Central memory CD4-positive, alpha-beta T cell (primary cell): ENCODE results near the gene SMPDL3B.
A peak's percentile ranks its signal among the peaks of the same experiment; 100 is the strongest.

Source experiments
- DNase-seq: peaks from one replicate; pipeline ENCODE4 v3.0.0; 2022
- total RNA-seq, 3 experiments: gene quantifications; one replicate each; lab custom pipeline; 2026; lab: John Stamatoyannopoulos, UW

SMPDL3B gene, protein sequence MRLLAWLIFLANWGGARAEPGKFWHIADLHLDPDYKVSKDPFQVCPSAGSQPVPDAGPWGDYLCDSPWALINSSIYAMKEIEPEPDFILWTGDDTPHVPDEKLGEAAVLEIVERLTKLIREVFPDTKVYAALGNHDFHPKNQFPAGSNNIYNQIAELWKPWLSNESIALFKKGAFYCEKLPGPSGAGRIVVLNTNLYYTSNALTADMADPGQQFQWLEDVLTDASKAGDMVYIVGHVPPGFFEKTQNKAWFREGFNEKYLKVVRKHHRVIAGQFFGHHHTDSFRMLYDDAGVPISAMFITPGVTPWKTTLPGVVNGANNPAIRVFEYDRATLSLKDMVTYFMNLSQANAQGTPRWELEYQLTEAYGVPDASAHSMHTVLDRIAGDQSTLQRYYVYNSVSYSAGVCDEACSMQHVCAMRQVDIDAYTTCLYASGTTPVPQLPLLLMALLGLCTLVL
- total RNA-seq = 0 to 0.39 (median 0.07) reads per million in 3 experiments

DNA sequence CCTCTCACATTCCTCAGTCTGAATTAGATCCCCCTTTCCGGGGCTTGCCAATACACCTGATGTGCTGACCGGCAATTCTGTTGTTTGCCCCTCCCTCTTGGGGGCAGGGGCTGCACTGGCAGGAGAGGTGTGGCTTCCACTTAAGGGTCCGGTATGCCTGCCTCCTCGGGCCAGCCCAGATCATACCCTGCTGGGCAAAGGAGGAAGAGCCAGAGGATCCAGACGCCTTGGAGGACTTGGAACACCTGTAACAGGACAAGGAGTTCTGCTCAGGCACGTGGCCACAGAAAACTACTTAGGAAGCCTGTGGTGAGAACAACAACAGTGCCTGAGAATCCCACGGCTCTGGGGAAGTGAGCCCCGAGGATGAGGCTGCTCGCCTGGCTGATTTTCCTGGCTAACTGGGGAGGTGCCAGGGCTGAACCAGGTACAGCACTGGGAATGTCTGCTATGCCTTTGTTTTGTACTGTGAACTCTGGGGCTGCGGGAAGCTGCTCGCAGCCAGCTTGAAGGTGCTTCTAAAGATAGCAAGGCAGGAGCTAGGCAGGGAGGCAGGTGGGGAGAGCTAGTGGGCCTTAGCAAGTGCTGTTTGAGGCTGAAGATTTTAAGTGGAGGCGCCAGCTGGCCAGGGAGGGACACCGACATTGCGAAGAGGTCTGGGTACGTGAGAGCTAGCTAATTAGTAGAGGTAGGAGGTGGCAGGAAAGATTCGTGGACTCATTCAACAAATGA, at the start of gene SMPDL3B:
TSS of gene SMPDL3B (plus strand) at position 183 of the 732 bp plus-strand sequence. CDS start at position 367, 184 bp downstream.
- DNase-seq = no peak

DNA sequence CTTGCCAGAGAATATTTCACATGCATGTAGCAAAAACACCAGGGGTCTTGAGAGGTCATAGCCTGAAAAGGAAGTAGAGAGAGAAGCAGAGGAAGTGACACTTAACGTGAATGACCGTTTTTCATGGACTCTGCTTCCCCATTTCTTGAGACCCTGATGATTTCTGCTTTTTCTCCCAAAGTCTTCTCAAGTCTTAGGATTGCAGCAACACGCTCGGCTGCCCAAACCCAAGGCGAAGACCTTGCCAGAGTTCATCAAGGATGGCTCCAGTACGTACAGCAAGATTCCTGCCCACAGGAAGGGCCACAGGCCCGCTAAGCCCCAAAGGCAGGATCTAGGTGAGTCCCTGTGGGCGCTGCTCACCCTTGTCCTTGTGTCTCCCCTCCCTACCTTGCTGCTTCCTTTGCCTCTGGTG, 49.7 kb upstream of the SMPDL3B start:
- DNase-seq = no peak

DNA sequence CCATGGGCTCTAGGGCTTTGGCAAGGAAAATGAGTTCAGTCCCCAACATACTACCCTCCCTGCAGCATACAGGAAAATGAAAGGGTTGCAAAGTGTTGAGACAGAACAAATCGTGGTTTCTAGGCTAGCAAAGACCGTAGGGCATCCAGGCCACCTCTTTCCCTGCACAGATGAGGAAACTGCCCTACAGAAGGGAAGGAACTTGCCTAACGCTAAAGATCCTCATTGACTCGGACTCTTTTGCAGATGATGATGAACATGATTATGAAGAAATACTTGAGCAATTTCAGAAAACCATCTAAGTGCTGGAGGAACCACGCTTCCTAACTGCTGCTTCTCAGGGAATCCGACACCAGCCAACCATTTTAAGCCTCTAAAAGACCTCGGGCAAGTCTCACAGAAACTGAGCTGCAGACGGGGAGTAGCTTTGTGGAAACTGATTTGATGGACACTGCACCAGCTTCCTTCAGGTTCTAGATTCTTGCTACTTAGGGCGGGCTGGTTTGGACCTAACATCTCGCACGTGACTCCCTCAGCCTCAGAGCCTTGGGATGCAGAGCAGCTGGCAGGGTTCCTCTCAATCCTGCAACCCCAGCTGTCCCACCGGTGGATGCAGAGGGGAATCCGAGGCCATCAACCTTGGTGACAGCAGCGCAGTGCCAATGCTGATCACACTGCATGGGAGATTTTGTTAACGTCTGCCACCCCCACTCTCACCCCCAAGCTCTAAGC, 49.0 kb upstream of the SMPDL3B start:
- no peak for DNase-seq

DNA sequence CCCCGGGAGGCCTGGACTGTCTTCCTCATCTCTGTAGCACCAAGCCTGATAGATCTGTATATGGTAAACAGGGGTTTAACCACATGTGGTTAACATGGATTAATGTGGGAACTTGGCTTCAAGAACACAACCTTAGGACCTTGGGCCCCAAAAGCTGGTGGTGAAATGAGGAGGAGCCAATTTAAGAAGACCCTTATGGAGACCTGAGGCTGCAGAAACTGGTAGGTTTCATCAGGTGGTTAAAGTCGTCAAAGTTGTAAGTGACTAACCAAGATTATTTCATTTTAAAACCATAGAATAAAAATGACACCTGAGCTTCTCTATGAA, 48.5 kb upstream of the SMPDL3B start:
- DNase-seq = no peak

DNA sequence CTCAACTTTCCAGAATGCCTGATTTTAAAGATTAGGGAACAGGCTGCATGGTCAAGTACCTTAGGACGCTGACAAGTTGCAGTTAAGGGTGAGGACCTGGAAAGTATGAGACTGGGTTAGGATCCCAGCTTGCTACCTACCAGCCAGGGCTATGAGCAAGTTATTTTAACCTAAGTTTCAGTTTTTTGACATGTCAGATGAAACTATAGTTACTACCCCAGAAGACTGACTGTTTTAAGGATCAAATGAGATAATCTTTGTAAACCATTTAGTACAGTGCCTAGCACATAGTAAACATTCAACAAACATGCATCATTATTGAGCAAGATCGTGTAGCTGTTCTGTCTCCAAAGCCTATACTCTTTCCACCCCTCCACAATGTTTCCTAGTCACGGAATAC, 48.1 kb upstream of the SMPDL3B start:
- no peak for DNase-seq

DNA sequence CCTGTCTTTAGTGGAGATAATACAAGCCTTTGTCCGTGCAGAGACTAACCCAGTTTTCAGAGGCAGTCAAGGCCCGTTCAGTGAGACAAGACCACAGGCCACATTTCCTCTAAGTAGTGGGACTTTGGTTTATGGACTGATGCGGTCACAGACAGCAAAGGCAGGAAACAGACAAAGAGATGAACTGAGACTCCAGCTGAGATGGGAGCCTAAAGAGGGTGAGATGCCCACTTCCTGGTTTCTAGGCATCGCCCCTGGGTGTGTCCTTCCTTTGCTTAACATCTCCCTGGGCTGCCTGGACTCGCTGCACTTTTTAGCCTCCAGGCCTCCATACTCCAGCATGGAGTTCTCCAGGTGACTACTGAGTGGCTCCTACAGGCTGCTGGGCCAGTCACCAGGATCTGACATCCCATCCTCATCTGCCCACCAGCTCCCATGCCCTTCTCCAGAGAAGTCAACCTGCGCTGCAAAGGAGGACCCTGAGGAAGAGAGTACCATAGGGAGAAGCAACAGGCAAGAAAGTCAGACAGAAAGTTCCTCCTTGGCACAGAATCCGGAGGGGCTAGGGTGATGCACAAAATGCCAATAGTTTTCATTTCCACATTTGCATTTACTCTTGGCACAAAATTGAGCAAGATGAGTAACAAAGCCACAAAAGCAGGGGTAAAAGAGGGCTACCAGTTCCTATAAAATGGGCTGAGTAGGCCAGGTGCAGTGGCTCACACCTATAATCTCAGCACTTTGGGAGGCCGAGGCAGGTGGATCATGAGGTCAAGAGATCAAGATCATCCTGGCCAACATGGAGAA, 47.4 kb upstream of the SMPDL3B start:
- DNase-seq = peak; percentile 67

DNA sequence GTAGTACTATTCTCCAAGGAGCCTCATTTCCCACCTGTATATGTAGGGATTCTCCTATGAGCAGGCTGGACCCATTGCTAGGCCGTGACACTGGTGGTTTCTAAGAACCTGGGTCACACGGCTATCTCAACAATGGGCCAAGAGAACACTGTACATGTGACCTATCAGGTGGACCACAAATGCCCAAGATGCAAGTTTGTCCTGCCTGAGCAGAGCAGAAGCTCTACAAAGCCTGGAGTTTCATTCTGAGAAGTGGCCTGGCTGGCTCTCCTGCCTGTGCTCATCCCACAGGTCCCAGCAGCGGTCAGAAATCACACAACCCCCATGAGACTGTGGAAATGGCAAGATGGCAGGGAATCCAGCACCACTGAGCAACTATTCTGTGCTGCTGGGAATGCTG, 45.3 kb upstream of the SMPDL3B start:
- DNase-seq = no peak

DNA sequence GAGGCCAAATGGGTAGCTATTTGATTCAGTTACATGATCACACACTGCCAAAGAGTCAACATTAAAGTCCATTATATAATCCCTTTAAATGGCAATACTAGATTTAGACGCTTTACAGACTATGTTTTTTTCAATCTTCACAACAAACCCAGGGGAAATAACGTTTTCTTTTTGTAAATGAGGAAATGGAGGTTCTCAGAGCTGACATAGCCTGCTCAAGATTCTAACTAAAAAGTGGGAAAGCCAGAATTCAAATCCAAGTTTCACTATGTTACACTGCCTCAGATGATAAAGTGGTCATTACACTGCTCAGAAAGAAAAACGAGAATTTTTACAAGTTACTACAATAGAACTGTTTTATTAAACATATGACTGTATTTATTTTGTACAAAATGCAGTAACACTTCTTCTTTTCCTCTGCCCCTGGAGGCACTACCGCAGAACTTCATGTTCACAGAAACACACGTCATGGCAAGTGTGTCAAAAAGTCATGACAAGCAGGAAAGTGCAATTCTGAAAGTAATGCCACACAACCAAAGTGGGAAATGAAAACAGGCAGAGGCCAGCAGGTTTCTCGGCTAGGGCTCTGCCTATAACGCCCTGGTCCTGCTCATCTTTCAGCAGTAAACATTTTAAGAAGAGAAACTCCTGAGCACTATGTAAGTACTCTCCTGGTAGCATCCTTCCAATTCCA, 43.5 kb upstream of the SMPDL3B start:
- peak; percentile 38 for DNase-seq

DNA sequence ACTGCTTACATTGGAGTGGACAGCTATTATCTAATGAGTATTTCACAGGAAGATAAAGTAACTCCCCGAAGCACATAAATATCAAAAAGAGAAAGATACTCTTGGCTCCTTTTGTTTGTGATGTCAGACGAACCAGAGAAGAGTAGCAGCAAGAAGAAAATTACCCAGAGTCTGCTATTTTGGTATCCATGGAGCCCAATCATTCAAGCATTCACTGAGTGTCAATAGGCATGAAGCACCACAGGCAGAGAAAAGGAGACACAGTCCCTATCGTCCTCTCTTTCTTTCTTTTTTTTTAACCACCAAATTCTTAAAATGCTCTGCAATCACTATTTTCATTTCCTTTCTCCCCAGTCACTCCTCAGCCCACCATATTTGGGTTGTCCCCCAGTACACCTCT, 40.3 kb upstream of the SMPDL3B start:
- no peak for DNase-seq

DNA sequence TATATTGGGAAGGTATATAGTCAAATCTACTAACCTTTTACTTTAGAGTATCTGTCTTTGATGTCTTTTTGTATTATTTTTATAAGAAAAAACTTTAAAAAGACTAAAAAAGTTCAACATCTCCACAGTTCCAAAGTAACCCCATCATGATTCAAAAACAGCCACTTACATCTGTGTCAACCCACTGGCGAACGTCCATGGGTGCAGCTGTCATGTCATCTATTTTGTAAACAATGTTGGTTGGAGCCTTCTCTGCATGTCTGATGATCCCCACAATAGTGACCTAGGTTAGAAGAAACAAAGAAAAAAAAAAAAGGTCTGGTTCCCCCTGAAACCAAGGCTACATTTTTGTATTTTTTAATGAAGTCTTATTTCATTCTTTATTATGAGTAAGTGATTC, 28.0 kb upstream of the SMPDL3B start:
- no peak for DNase-seq

DNA sequence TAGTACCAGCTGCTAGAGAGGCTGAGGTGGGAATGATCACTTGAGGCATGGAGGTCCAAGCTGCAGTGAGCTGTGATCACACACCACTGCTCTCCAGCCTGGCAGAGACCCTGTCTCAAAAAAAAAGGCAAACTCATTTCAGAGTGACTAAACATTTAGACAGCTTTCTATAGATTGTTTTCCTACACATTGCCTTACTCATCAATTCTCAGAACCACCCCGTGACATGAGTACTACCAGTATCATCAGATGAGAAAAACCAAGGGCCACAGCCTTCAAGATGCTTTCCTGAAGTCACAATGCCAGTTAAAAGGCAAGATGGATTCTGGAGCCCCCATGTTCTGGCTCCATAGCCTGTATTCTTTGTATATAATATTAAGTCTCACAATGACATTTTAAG, 22.4 kb upstream of the SMPDL3B start:
- no peak for DNase-seq

DNA sequence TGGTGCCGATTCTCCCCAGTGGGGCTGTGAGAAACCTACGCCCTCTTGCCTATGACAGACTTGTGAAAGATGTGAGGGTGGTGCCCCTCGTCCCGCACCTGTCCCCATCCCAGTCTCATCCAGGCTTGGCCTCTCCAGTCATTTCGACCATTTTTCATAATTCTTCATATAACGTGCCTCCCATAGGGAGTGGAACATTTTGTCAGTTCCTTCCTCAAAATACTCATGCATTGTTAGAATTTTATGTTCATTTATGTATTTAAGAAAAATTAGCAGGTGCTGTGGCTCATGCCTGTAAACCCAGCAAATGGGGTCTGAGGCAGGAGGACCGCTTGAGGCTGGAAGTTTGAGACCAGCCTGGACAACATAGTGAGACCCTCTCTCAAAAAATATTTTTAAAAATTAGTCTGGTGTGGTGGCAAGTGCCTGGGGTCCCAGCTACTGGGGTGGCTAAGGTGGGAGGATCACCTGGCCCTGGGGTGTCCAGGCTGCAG, 19.7 kb upstream of the SMPDL3B start:
- no peak for DNase-seq

DNA sequence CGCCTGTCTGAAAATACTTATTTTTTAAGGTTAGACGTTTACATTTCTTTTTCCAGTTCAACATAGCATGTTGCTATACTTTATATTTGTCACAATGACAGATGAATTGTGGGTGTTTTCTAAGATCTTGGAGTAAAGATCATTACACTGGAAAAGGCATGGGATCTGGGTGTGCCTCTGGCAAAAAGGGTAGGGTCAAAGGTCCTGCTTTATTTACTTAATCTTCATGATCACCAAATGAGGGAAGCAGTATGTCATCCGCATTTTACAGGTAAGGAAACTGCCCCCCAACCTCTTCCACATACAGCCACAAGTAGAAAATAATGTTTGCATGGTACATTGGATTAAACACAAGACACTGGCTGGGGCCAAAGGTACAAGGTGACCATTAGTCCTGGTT, 12.5 kb upstream of the SMPDL3B start:
- no peak for DNase-seq

DNA sequence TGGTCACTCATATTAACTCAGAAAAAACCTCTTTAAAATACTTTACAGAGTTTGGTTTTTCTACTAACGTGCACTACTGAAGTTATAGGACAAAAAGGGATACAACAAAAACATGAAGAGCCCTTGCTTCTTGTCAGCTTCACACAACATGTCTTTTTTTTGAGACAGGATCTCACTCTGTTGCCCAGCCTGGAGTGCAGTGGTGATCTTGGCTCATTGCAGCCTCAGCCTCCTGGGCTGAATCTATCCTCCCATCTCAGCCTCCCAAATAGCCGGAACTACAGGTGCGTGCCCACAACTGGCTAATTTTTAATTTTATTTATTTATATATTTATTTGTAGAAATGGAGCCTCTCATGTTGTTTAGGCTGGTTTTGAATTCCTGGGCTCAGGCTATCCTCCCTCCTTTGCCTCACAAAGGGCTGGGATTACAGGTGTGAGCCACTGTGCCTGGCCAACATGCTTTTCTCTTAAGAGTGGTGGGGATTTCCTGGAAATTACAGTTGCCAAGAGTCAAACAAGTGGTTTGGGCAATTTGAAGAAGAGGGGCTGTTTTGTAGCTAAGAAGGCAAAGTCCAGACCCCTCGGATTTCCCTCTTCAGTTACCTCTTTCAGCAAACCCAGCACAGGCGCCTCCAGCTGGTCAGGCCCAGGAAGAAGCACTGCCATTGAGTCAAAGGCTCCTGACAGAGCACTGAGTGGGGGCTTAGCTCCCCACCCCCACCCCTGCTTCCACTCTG, 6.4 kb upstream of the SMPDL3B start:
- no peak for DNase-seq

DNA sequence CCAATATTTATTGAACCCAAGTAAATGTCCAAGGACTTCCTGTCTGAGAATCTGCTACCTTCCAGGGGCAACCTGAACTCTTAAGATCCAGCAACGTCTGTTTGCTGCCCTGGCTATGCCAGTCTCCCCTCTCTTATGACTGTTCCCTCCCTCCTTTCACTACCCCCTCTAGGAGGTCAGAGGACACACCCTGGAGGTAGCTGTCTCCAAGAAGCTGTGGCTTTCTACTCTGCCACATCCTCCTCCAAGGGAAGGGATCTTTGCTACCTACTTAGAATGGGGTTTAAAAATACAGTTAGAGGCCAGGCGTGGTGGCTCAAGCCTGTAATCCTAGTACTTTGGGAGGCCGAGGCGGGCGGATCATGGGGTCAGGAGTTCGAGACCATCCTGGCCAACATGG, 3.6 kb upstream of the SMPDL3B start:
- DNase-seq = no peak

DNA sequence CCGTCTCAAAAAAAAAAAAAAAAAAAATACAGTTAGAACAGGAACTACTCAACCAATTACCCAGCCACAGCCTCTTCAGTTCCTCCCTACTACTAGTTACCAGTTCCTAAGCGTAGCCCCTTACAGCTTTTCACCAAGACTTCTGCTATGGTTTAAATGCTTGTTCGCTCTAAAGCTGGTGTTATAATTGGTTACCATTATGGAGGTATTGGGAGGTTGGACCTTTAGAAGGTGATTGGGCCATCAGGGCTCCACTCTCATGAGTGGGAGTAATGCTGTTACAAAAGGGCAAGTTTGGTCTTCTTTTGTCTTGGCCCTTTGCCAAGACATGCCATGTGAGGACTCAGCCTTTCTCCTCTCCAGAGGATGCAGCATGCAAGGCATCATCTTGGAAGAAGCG, 3.0 kb upstream of the SMPDL3B start:
- DNase-seq = no peak

DNA sequence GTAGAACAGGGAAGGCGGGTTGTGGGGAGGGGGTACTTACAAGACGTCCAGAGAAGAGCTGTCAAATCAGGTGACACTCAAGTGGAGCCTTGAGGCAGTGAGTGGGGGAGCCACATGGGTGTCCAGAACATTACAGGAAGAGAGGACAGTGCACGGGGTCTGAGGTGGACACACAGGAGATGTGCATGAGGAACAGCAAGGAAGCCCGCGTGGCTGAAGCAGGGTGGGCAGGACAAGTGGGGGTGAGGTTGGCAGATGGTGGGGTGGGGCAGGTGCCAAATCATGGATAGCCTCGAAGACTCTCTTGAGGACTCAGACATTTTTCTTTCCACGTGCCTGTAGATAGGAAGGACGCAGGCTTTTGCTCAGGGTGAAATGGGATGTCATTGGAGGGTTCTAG, 921 bp downstream of the SMPDL3B start:
- no peak for DNase-seq

DNA sequence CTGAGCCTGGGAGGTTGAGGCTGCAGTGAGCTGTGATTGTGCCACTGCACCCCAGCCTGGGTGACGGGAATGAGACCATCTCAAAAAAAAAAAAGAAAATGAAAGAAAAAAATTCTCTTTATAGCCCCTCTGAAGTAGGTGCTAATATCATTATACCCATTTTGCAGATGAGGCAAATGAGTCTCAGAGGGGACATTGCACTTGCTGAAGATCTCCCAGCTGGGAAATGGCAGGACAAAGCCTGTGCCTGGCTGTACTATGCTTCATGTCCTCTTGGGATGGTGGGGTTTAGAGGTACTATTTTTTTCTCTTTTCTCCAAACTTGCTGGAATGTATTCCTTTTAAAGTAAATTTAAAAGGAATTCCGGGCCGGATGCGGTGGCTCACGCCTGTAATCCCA, 1.6 kb downstream of the SMPDL3B start:
- no peak for DNase-seq

DNA sequence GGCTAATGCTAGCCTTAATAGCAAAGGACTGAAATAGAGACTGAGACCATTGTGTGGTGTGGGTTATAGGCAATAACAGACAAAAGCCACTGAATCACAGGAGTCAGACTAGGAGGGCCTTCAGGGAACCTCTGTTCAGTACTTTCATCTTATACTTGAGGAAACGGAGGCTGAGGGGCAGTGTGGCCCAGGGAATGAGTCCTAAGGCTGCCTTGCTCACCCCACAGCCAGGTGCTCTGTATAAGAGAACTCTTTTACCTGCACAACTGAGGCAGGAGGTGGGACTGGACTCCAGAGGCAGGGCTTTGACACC, 2.7 kb downstream of the SMPDL3B start:
- DNase-seq = no peak

DNA sequence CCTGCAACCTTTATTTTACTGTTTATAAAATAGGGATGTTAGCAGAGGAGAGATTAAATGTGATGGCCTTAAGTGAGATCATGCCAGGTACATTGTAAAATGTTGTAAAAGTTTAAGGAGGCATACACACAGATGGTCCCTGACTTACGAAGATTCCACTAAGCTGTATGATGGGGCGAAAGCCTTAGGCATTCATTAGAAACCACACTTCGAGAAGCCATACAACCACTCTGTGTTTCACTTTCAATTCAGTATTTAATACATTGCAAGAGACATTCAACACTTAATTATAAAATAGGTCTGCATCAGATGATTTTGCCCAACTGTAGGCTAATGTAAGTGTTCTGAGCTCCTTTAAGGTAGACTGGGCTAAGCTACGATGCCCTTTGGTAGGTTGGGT, 3.7 kb downstream of the SMPDL3B start:
- no peak for DNase-seq

DNA sequence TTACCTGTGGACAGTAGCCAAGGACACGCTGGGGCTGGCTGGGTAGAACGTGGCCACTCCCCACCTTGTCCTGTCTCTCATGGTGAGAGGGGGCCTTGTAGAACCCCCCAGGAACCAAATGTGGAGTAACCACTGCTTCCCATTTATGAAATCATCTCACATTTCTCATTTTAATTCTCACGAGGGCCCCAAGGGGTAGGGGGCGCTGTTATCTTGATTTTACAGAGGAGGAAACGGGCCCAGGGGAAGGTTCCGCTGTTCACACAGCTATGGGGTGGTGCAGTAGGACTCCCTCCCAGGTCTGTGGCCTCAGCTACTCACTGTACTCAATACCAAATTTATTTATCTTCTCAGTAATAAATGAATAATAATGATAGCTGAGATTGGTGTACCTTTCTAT, 5.5 kb downstream of the SMPDL3B start:
- peak; percentile 64 for DNase-seq
